HTERT RPE-1 (cell line): Measurements from ENCODE around the gene HDAC6.
"Not testable (repeated sequence)": the region's sequence is repeated elsewhere in the genome, so short reads cannot be mapped to it uniquely, and the experiment has no call there.

Experiments
- in situ Hi-C: fragments of 300-500 bp; cut with MboI; formaldehyde crosslinking; loops from 4 replicates; pipeline ENCODE4 v1.14.3; 2020; ENCODE audit warnings: low sequenced_read_pairs

The HDAC6 gene

DNA sequence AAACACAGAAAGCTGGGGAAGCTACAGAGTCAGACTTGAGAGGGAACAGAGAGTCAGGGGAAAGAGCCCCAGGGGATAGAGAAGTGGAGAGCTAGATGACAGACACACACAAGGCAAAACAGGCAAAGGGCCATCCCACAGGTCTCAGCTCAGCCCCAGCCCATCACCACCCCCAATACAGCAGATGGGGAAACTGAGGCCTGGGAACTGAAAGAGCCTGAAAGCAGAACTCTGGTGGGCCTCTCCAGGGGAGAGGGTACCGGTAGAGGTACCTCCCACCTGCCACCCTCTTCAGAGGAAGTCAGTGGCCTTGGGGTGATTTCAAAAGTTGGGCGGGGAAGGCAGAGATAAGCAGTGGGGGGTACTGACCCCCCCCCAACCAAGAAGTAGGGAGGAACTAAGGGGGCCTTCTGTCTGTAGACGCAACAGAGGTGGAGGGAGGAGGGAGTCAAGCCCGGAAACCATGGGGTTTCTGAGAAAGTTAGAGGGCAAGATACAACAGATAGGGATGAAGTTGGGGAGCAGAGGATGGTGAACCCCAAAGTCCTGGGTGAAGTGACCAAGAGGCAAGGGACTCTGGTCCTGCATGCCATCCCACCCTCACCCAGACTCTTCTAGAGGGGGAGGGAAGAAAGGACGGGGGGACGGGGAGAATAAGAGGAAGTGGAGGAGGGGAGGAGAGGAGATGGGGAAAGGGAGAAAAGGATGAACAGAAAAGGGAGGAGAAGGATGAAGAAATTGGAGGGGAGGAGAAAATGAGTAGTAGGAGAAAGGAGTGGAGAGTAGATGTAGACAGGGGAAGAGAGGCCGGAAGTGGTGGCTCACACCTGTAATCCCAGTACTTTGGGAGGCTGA lies 12.3 kb upstream of the HDAC6 start:
- in situ Hi-C loops: no loop called here

DNA sequence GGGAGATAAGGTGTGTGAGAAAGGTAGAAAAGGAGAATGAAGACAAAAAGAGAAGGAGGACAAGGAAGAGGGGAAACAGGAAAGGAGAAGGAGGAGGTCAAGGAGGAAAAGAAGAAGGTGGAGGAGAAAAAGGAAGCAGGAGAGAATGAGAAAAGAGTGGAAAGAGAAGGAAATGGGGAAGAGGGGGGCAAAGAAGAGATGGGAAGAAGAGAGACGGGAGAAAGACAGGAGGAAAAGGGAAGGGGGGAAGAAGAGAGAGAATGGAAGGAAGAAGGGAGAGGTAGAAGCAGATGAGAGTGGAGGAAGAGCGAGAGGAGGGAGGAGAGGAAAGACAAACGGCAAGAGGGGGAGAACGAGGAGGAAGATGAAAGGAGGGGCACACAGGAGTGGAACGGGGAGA lies 11.4 kb upstream of the HDAC6 start:
- in situ Hi-C loops: no loop called here

DNA sequence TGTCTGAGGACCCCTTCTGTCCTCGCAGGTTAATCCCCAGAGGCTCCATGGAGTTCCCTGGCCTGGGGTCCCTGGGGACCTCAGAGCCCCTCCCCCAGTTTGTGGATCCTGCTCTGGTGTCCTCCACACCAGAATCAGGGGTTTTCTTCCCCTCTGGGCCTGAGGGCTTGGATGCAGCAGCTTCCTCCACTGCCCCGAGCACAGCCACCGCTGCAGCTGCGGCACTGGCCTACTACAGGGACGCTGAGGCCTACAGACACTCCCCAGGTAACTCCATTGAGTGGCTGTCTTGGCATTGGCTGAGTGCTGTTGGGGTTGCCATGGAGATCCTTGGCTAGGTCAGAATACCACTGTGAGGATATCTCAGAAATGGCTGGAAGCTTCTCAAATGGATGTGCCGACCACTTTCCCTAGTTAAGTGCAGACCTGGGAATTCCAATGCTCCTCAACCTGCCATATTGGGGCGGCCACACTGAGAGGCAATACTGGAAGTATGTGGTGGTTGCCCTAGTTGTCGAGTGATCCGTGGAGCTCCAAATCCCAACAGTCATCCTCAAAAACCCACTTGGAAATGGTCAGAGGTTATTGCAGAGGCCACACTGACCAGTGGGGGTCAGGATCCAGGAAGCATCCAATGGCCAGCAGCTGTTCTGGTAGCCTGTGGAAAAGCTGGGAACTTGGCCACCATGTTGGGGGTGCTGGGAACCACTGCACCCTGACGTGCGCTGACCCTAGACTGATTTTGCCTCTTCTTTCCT lies 10.6 kb upstream of the HDAC6 start:
- in situ Hi-C loops: no loop called here

DNA sequence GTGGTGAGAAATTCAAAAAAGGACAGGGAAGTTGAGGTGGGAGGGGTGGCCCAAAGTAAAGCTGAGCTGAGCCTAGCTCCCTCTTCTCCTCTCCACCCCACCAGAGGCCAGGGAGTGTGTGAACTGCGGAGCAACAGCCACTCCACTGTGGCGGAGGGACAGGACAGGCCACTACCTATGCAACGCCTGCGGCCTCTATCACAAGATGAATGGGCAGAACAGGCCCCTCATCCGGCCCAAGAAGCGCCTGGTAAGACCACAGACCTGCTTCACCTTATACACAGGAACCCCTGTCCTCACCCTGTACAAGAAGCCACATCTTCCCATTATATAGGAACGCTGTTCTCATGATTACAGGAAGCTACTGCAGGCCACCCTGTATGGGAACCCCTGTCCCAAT lies 9.6 kb upstream of the HDAC6 start:
- in situ Hi-C loops: no loop called here

DNA sequence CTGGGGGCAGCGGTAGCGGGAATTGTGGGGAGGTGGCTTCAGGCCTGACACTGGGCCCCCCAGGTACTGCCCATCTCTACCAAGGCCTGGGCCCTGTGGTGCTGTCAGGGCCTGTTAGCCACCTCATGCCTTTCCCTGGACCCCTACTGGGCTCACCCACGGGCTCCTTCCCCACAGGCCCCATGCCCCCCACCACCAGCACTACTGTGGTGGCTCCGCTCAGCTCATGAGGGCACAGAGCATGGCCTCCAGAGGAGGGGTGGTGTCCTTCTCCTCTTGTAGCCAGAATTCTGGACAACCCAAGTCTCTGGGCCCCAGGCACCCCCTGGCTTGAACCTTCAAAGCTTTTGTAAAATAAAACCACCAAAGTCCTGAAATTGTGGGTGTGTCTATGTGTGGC lies 7.9 kb upstream of the HDAC6 start:
- in situ Hi-C loops: no loop called here

DNA sequence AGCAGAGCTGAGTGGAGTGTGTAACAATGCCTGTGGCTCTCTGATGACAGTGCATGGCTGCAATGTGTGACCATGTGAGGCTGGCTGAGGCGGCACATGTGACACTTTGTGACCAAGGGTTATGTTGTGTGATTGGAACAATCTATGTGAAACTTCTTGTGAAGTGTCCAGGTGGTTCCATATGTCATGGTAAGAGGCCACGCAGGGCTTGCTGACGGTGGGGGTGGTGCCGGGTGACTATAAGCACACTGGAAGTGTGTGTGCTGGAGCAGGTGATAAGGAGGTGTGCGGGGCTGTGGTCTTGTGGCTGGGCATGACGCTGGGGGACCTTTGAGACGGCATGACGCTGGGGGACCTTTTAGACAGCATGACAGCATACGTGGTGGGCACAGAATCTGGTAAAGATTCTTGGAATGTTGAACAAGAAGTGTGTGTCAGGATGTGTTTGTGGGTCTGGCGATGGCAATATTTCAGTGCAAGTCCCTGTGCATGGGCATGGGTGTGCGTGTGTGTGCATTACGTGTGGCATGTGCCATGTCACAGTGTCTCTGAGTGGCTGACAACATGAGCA lies 7.4 kb upstream of the HDAC6 start:
- in situ Hi-C loops: no loop called here

DNA sequence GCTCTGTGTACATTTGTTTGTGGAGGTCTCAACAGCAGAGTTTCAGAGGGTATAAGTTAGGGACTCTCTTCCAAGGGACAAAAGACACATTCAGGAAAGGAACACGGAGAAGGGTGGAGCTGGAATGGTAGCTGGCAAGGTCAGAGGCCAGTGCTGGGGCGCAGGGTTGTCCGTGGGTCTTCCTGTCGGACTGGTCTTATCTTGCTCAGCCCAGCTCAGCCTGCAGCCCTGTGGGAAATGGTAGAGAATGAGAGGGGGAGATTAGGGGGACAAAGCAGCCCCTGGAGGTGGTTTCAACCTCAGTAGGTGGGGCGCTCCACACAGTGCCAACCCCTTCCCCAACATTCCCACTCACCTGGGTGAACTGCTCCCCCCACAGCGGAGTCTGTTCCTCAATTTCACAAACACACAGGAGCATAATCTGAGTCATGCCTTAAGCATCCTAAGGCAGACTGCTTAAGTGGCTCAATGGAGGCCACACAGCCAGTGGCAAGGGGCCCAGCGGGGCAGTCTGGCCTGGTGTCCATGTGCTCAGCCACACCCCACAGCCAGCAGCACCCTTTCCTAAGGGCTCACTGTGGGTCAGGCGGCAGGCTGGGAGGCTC lies 6.9 kb upstream of the HDAC6 start:
- in situ Hi-C loops: no loop called here

DNA sequence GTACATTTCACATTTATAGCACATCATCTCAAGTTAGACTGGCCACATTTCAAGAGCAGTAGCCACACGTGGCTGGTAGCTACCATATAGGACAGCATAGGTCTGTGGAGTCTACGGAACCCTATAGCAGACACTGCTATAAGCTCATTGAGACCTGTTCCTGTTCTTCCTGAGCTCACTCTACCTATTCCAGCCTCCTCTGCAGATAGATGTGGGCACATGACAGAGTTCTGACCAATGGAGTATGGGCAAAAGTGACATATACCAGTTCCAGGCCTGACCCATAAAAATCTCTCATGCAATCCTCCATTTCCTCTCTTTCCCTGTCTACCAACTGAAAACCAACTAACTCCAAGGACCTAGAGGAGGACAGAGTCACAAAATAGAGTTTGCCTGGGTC lies 3.5 kb upstream of the HDAC6 start:
- in situ Hi-C loops: no loop called here

DNA sequence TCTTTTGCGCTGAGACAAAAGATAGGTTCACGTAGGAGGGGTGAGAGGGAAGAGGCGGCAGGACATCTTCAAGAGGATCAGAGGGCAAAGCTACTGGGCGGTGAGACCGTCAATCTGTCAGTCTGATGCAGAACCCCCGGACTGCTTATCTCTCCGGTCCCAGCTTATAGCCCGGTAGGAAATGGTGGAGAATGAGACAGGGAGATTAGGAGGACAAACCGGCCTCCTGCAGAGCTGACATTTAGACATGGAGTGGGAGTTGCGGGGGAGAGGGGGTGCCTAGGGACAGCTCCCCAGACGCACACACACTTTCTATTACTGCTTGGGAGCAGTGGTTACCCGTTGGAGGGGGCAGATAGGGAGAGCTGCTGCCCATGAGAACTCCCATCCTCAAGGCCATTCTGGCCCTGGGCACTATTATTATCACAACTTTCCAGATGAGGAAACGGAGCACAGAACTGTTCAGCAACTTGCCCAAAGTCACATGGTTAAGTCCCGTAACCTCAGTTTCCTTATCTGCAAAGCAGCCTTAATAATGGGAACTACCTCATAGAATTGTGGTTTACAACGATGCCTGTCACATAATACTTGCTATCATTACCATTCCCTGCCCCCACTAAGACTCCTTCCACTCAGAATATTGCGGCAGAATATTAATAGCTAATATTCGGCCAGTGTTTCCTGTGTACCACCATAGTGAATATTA lies 1.1 kb upstream of the HDAC6 start:
- in situ Hi-C loops: no loop called here

DNA sequence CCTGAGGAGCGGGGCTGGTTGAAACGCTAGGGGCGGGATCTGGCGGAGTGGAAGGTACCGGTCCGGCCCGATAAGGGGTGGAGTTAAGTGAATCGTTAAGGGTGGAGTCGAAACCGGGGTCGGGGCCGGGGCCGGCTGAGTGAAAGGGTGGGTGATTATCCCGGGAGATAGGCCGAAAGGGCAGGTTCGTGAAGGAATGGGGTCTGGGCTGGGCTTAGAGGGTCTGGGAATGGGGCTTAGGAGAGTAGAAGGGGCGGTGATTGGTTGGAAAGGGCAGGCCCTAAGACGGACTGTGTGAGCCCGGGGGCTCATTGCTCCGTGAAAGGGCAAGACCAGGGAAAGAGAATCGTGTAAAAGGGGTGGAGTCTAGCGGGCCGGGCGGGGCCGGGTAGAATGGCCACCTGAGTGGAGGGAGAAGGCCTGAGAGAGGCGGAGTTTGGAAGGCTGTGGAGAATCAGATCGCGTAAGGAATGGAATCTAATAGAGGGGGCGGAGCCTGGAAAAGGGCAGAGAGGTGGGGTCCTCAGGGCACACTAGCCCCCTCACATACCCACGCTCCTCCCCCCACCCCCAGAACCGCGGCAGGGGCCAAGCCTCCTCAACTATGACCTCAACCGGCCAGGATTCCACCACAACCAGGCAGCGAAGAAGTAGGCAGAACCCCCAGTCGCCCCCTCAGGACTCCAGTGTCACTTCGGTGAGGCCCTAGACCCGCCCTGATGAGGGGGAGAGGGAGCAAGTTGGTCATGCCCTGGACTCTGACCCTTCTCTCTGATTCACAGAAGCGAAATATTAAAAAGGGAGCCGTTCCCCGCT lies 430 bp downstream of the HDAC6 start:
- in situ Hi-C loops: no loop called here

DNA sequence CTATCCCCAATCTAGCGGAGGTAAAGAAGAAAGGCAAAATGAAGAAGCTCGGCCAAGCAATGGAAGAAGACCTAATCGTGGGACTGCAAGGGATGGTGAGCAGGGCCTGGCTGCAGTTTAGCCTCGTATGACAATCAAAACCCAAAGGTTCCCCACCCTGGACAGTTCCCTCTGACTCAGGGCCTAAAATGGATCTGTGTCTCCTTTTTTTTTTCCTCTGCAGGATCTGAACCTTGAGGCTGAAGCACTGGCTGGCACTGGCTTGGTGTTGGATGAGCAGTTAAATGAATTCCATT lies 986 bp downstream of the HDAC6 start:
- in situ Hi-C loops: no loop called here

DNA sequence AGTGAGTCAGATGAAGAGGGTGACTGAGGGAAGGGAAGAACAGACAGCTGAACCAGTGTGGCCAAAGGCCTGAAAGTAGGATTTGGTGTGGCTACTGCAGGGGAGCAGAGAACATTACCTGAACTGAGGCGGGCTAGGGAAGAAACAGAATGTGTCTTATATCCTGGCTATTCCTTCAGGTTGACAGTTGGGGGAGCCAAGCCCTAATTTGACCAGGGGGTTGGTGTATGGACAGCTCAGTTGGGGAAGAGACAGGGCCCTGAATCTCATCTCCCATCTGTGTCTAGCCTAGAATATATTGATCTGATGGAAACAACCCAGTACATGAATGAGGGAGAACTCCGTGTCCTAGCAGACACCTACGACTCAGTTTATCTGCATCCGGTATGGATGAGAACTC lies 4.2 kb downstream of the HDAC6 start:
- in situ Hi-C loops: no loop called here

DNA sequence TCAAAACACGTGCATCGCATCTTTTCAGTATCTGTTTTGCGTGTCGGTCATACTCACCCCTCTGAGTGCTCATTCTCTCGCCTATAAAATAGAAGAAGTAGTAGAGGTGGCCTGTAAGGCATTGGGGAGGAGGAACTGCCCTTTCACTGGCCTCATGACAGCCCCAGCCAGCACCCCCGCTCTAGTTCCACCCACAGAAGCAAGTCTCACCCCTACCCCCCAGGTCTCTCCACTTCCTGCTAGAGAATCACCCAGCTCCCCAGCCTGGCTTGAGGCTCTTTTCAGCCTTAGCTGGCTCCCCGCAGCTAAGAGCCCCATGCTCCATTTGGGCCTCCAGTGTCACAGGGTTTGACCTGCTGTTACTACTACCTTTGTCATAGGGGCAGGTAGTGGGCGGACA lies 11.8 kb downstream of the HDAC6 start:
- in situ Hi-C loops: no loop called here

DNA sequence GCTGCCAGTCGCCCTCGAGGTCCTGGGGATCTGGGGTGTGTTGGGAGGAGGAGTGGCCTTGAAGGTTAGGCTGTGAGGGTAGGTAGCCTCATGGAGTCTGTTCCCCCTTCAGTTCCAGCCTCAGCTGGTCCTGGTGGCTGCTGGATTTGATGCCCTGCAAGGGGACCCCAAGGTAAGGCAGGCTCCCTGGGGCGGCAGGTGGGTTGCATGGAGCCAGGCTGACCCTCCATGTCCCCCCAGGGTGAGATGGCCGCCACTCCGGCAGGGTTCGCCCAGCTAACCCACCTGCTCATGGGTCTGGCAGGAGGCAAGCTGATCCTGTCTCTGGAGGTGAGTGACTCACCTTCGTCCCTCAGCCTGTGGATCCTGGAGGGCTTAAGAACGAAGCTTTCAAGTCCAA lies 12.9 kb downstream of the HDAC6 start:
- in situ Hi-C loops: no loop called here

DNA sequence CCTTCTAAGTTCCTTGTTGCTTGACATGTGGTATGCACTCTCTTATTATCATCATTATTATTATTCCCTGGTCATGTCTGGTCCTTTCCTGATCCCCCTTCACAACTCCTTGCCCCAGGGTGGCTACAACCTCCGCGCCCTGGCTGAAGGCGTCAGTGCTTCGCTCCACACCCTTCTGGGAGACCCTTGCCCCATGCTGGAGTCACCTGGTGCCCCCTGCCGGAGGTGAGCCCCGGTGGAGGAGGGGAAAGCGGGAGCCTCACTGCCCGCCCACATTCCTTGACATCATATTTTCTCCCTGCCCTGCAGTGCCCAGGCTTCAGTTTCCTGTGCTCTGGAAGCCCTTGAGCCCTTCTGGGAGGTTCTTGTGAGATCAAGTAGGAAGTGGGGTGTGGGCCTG lies 13.4 kb downstream of the HDAC6 start:
- in situ Hi-C loops: no loop called here

DNA sequence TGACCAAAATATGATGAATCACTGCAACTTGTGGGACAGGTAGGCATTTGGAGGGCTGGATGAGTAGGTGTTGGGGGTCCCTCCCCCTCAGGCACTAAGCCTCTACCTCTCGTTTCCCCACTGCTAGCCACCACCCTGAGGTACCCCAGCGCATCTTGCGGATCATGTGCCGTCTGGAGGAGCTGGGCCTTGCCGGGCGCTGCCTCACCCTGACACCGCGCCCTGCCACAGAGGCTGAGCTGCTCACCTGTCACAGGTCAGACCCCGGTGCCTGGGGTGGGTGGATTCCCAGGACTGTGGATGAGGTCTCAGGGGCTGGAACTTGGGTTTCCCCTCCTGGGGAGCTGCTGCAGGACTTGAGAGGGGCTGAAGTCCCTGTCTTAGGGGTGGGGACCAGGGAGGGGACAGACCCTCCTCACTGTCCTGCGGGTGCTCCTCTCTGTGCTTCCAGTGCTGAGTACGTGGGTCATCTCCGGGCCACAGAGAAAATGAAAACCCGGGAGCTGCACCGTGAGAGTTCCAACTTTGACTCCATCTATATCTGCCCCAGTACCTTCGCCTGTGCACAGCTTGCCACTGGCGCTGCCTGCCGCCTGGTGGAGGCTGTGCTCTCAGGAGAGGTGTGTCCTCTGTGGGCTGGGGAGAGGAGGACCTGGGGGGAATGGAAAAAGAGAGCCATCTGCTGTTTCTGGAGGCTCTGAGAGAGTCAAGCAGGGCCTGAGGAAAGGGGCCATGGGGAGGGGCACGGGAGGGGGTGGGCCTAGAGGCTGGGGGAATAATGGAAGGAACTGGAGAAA lies 14.3 kb downstream of the HDAC6 start:
- in situ Hi-C loops: no loop called here

DNA sequence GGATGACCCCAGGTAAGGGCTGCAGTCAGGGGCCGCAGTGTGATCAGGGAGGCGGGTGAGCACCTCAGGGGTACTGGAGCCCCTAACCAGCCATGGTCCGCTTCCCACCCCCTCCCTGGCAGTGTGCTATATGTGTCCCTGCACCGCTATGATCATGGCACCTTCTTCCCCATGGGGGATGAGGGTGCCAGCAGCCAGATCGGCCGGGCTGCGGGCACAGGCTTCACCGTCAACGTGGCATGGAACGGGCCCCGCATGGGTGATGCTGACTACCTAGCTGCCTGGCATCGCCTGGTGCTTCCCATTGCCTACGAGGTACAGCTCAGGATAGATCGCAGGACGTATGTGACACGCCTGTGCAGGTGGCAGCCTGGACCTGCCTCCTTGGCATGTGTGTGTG lies 16.2 kb downstream of the HDAC6 start:
- in situ Hi-C loops: no loop called here

DNA sequence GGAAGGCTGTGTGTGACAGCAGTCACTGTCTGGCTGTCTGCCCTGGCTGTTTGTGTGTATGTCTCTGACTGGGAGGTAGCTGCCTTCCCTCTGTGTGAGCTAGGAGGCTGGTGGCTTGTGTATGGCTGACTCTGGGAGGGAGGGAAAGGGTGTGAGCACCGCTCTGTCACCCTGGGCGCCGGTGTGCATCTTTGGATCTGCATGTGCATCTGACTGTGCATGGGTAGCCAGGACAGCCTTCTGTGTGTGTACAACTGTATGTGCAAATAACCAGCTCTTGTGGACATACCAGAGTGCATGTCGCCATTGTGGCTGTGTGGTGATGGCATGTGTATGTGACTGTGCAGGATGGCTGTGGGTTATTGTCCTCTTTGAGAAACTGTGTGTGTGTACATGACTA lies 17.0 kb downstream of the HDAC6 start:
- in situ Hi-C loops: no loop called here

DNA sequence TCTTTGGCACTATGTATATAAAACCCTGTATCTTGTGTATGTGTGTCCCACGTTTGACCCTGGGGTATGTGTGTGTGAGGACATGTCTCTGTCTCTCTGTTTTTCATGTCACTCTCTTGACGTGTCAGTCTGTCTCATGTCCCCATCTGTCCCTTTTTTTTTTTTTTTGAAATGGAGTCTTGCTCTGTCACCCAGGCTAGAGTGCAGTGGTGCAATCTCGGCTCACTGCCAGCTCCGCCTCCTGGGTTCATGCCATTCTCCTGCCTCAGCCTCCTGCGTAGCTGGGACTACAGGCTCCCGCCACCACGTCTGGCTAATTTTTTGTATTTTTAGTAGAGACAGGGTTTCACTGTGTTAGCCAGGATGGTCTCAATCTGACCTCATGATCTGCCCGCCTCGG lies 17.5 kb downstream of the HDAC6 start:
- in situ Hi-C loops: not testable (repeated sequence)

DNA sequence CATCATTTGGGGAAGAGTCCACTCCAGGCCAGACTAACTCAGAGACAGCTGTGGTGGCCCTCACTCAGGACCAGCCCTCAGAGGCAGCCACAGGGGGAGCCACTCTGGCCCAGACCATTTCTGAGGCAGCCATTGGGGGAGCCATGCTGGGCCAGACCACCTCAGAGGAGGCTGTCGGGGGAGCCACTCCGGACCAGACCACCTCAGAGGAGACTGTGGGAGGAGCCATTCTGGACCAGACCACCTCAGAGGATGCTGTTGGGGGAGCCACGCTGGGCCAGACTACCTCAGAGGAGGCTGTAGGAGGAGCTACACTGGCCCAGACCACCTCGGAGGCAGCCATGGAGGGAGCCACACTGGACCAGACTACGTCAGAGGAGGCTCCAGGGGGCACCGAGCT lies 21.2 kb downstream of the HDAC6 start:
- in situ Hi-C loops: no loop called here
